Fibroblast of skin of left quadriceps (primary cell): ENCODE measurements around the gene WAC.
"Not testable (repeated sequence)": the region's sequence is repeated elsewhere in the genome, so short reads cannot be mapped to it uniquely, and the experiment has no call there.

Experiments
- DNase-seq, 2 experiments: peaks; one replicate each; pipeline ENCODE4 v3.0.0-alpha.2; 2013; ENCODE audit warnings: low read depth in 2 of 2

WAC gene

GRCh38 chr10:28532337-28533185 is at the start of gene WAC:
Gene WAC (plus strand): TSS chr10:28533118. CDS start chr10:28533580, 462 bp downstream.
- peak; percentile 87 to 88 for DNase-seq

GRCh38 chr10:28489206-28489605 is 43.7 kb upstream of the WAC start:
- no peak for DNase-seq

GRCh38 chr10:28490256-28490865 is 42.6 kb upstream of the WAC start:
- DNase-seq = not testable (repeated sequence)

- no peak for DNase-seq
These were observed 40.6 kb upstream of the WAC start for GRCh38 chr10:28492116-28492920.

- no peak for DNase-seq
These were observed 38.5 kb upstream of the WAC start for GRCh38 chr10:28494420-28494819.

- no peak for DNase-seq
These were observed 37.8 kb upstream of the WAC start for GRCh38 chr10:28495084-28495483.

GRCh38 chr10:28496017-28496416 is 36.9 kb upstream of the WAC start:
- DNase-seq = no peak

GRCh38 chr10:28496481-28496961 is 36.4 kb upstream of the WAC start:
- no peak for DNase-seq

- DNase-seq = no peak
These were observed 35.4 kb upstream of the WAC start for GRCh38 chr10:28497313-28498126.

GRCh38 chr10:28500203-28500602 is 32.7 kb upstream of the WAC start:
- DNase-seq = not testable (repeated sequence)

- DNase-seq = peak; percentile 3
These were observed 29.8 kb upstream of the WAC start for GRCh38 chr10:28503114-28503513.

- no peak for DNase-seq
These were observed 27.5 kb upstream of the WAC start for GRCh38 chr10:28505359-28505959.

- DNase-seq = no peak
These were observed 24.5 kb upstream of the WAC start for GRCh38 chr10:28508304-28508925.

- DNase-seq = no peak
These were observed 23.6 kb upstream of the WAC start for GRCh38 chr10:28509286-28509685.

- no peak for DNase-seq
These were observed 18.3 kb upstream of the WAC start for GRCh38 chr10:28514648-28515047.

GRCh38 chr10:28520346-28520745 is 12.6 kb upstream of the WAC start:
- DNase-seq = no peak

- peak; percentile 42 to 43 for DNase-seq
These were observed 12.1 kb upstream of the WAC start for GRCh38 chr10:28520828-28521227.

GRCh38 chr10:28521961-28522360 is 11.0 kb upstream of the WAC start:
- DNase-seq = not testable (repeated sequence)

- no peak for DNase-seq
These were observed 9.1 kb upstream of the WAC start for GRCh38 chr10:28523725-28524252.

GRCh38 chr10:28530751-28531150 is 2.2 kb upstream of the WAC start:
- DNase-seq = no peak
